Right lobe of liver (tissue), 4 donors: Measurements from ENCODE around the gene RASL12.

Experiments used
- CTCF ChIP-seq, 4 donors: fragments of 200-600 bp in 3 of 4; fragments of 450-650 bp in 1 of 4; IDR thresholded peaks; one replicate each; pipeline versions ENCODE4 v1.5.1 to v1.8.0; 2016 to 2022; ENCODE audit warnings: antibody characterized with exemption in 4 of 4, mild to moderate bottlenecking in 2 of 4
- POLR2A ChIP-seq: fragments of 450-650 bp; IDR thresholded peaks from one replicate; pipeline ENCODE4 v1.6.1; 2017; ENCODE audit warnings: antibody characterized with exemption, mild to moderate bottlenecking
- donor health status: DM: no; HTN: no; CAD: no.
- donor health status: DM: no; HTN: no; CAD: no.
- donor health status: DM: no; HTN: yes; CAD: no.

- no peak for TF ChIP-seq POLR2A
- TF ChIP-seq CTCF (IDR thresholded peaks at IDR 0.05), result no peak
Measured at GRCh38 chr15:65020419-65020818, 47.4 kb downstream of the RASL12 start.
